Peyer's patch (tissue), 4 donors: ENCODE results near the gene CSMD2. TPM values are rescaled to one million over a fixed set of nuclear protein-coding genes. Genes with fewer than 3 reads are reported as not detected.

Source experiments
- DNase-seq, 3 donors: peaks; one replicate each; pipeline ENCODE4 v3.0.0-alpha.2; 2017 to 2019
- H3K27ac ChIP-seq, 4 donors: fragments of 200-600 bp; sonication (generic); one replicate each; pipeline ENCODE4 v1.5.1; 2016 to 2019
- H3K27me3 ChIP-seq, 2 donors: fragments of 200-600 bp; sonication (generic); one replicate each; pipeline ENCODE4 v1.5.1; 2019
- H3K36me3 ChIP-seq, 3 donors: fragments of 200-600 bp; sonication (generic); one replicate each; pipeline ENCODE4 v1.5.1; 2016 to 2019
- H3K4me1 ChIP-seq, 4 donors: fragments of 200-600 bp; sonication (generic); one replicate each; pipeline ENCODE4 v1.5.1; 2016 to 2019
- H3K4me3 ChIP-seq, 4 donors: fragments of 200-600 bp; sonication (generic); 1 replicate in 3 of 4; 2 replicates in 1 of 4; pipeline ENCODE4 v1.5.1; 2016 to 2019; ENCODE audit warnings: mild to moderate bottlenecking in 1 of 4
- H3K9me3 ChIP-seq, 4 donors: fragments of 200-600 bp; sonication (generic); one replicate each; pipeline ENCODE4 v1.5.1; 2016 to 2019; ENCODE audit warnings: mild to moderate bottlenecking in 1 of 4
- CTCF ChIP-seq, 6 experiments: fragments of 450-650 bp in 4 of 6; fragments of 200-600 bp in 2 of 6; sonication (generic) in 1 of 6; IDR thresholded peaks; one replicate each; pipeline ENCODE4 v1.5.1; 2017 to 2019; ENCODE audit warnings: antibody characterized with exemption in 6 of 6, mild to moderate bottlenecking in 3 of 6, moderate library complexity in 1 of 6
- POLR2A ChIP-seq, 2 donors: fragments of 450-650 bp; IDR thresholded peaks; one replicate each; pipeline ENCODE4 v1.5.1; 2017; ENCODE audit warnings: antibody characterized with exemption in 2 of 2, mild to moderate bottlenecking in 2 of 2, moderate library complexity in 2 of 2
- total RNA-seq, 4 donors: library from RNA; depleted of rRNA; stranded (reverse); fragments of >200 nt; gene quantifications; one replicate each; pipeline ENCODE4 v1.1.0, GENCODE V29; 2016

CSMD2 gene
- total RNA-seq, 4 donors from 2014 or later: under 0.01 to 1.2 (median 0.70) TPM

- no peaks in the 10 kb centered on the region for H3K27me3 ChIP-seq
- no peaks in the 10 kb centered on the region for H3K36me3 ChIP-seq
- DNase-seq: no peak
- H3K27ac ChIP-seq: no peak overlapping the region
- H3K4me3 ChIP-seq: no peak overlapping the region
- no peak for TF ChIP-seq CTCF (IDR thresholded peaks at IDR 0.05)
- TF ChIP-seq POLR2A (IDR thresholded peaks at IDR 0.05): no peak
- no peaks in the 10 kb centered on the region for H3K9me3 ChIP-seq
- no peaks in the 10 kb centered on the region for H3K4me1 ChIP-seq
Observed at GRCh38 chr1:33962061-33962460, 203.0 kb downstream of the CSMD2 start.

GRCh38 chr1:33960188-33960895 is 204.7 kb downstream of the CSMD2 start:
- no peaks in the 10 kb centered on the region for H3K27me3 ChIP-seq
- no peak overlapping the region for H3K4me3 ChIP-seq
- TF ChIP-seq CTCF (IDR thresholded peaks at IDR 0.05): no peak
- no peak for TF ChIP-seq POLR2A (IDR thresholded peaks at IDR 0.05)
- H3K27ac ChIP-seq: no peak overlapping the region
- H3K4me1 ChIP-seq: no peaks in the 10 kb centered on the region
- no peak for DNase-seq
- H3K9me3 ChIP-seq: no peaks in the 10 kb centered on the region
- H3K36me3 ChIP-seq: no peaks in the 10 kb centered on the region

GRCh38 chr1:33957854-33958253 is 207.2 kb downstream of the CSMD2 start:
- Histone ChIP-seq H3K4me1 (no peaks in the 10 kb centered on the region), H3K4me3 (no peak overlapping the region), H3K36me3 (no peaks in the 10 kb centered on the region), H3K27ac (no peak overlapping the region), H3K9me3 (no peaks in the 10 kb centered on the region), H3K27me3 (no peaks in the 10 kb centered on the region)
- DNase-seq: no peak
- TF ChIP-seq CTCF (IDR thresholded peaks at IDR 0.05) (no peak), POLR2A (IDR thresholded peaks at IDR 0.05) (no peak)

- H3K36me3 ChIP-seq: no peaks in the 10 kb centered on the region
- no peaks in the 10 kb centered on the region for H3K4me1 ChIP-seq
- H3K27me3 ChIP-seq: no peaks in the 10 kb centered on the region
- no peak overlapping the region for H3K4me3 ChIP-seq
- H3K27ac ChIP-seq: no peak overlapping the region
- H3K9me3 ChIP-seq: no peaks in the 10 kb centered on the region
- DNase-seq: no peak
- TF ChIP-seq CTCF (IDR thresholded peaks at IDR 0.05) (no peak), POLR2A (IDR thresholded peaks at IDR 0.05) (no peak)
Observed at GRCh38 chr1:33955096-33955495, 209.9 kb downstream of the CSMD2 start.

GRCh38 chr1:33949570-33949969 is 215.5 kb downstream of the CSMD2 start:
- no peak overlapping the region for H3K4me3 ChIP-seq
- H3K27ac ChIP-seq: no peak overlapping the region
- no peaks in the 10 kb centered on the region for H3K36me3 ChIP-seq
- no peaks in the 10 kb centered on the region for H3K27me3 ChIP-seq
- no peaks in the 10 kb centered on the region for H3K4me1 ChIP-seq
- TF ChIP-seq POLR2A (IDR thresholded peaks at IDR 0.05) (no peak), CTCF (IDR thresholded peaks at IDR 0.05) (no peak)
- H3K9me3 ChIP-seq: no peaks in the 10 kb centered on the region
- DNase-seq: no peak

- no peaks in the 10 kb centered on the region for H3K4me1 ChIP-seq
- no peak for DNase-seq
- no peak overlapping the region for H3K27ac ChIP-seq
- H3K4me3 ChIP-seq: no peak overlapping the region
- H3K9me3 ChIP-seq: no peaks in the 10 kb centered on the region
- no peaks in the 10 kb centered on the region for H3K36me3 ChIP-seq
- TF ChIP-seq CTCF (IDR thresholded peaks at IDR 0.05) (no peak), POLR2A (IDR thresholded peaks at IDR 0.05) (no peak)
- no peaks in the 10 kb centered on the region for H3K27me3 ChIP-seq
Observed at GRCh38 chr1:33948291-33948690, 216.7 kb downstream of the CSMD2 start.
